ENCODE results near the gene YBEY.

The YBEY gene

DNA sequence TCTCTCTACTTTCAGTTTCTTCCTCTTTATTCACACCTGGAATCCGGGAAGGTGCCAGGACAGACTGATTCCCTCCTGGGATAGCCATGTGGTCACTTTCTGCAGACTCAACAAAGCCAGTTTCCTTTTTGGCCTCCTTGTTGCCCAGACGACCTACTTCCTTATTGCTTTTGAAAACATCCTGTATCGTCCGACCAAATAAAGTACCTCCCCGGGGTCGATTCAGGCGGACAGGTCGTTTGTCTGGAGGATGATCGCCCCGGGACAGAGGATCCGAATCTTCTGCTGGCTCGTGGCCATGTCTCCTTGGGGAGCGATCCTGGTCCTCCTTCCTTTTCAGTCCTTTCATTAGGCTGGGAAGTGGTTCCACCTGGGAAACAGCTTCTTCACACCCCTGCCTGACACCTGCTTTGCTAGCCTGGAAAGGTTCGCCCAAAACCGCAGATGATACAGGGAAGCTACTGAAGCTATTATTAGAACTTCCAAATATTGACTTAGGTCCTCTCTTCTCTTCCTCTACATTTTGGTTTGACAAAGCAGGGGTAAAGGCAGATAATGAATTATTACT lies 2.0 kb upstream of the YBEY start:
- peak overlapping the region; percentile 99; the same call in 1 of the 2 replicates for H3K4me3 ChIP-seq
- peaks cover 55% of the 10 kb centered on the region for H3K4me1 ChIP-seq
- H3K9ac ChIP-seq = peak overlapping the region; percentile 99
- no peaks in the 10 kb centered on the region for H3K9me3 ChIP-seq
- peaks cover 67% of the 10 kb centered on the region for H4K20me1 ChIP-seq
- TF ChIP-seq Cebpa-rat (IDR thresholded peaks at IDR 0.05) = no peak
- peak overlapping the region; percentile 93 for H3K4me2 ChIP-seq
- H3K27me3 ChIP-seq = no peaks in the 10 kb centered on the region
- H3K36me3 ChIP-seq = peaks cover 52% of the 10 kb centered on the region
- 0 out of 2 replicates have a peak overlapping the region, but pooled peaks have one; percentile 4 for H3K27ac ChIP-seq

- Histone ChIP-seq H3K9ac (peak overlapping the region; percentile 99), H3K4me1 (peaks cover 56% of the 10 kb centered on the region), H3K4me3 (peak overlapping the region; percentile 99), H3K27ac (no peak overlapping the region), H3K4me2 (peak overlapping the region; percentile 93), H3K36me3 (peaks cover 46% of the 10 kb centered on the region), H3K27me3 (no peaks in the 10 kb centered on the region), H3K9me3 (no peaks in the 10 kb centered on the region), H4K20me1 (peaks cover 61% of the 10 kb centered on the region)
- no peak for TF ChIP-seq Cebpa-rat (IDR thresholded peaks at IDR 0.05)
Observed at GRCh38 chr21:46284733-46285132, 1.4 kb upstream of the YBEY start.

DNA sequence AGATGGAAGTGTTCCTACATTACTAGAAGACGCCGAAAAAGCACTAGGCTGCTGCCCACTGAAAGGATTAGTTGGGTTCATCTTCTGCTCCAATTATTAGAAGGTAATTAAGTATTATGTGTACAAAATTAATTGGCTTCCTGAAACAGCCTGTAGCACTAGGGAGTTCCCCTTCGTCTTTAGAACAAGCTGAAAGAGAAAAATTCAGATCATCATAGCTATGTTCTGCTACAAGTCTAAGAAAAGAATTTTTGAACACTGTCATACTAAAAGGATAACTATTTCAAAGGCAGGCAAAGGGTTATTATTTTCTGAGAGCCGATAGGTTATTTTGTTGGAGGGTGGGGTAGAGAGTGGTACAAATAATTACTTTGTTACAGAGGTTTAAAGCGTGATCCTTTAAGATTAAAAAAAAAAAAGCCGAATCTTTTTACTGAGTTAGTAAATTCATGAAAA lies 908 bp upstream of the YBEY start, which contains the start of gene MCM3AP:
TSS of gene MCM3AP (minus strand) at position 406 of the 456 bp plus-strand sequence. CDS start at position 81, 325 bp downstream.
- no peaks in the 10 kb centered on the region for H3K27me3 ChIP-seq
- H3K4me2 ChIP-seq = peak within 1 kb of the TSS; percentile 93
- TF ChIP-seq Cebpa-rat (IDR thresholded peaks at IDR 0.05) = no peak
- peaks cover 41% of the 10 kb centered on the region for H3K36me3 ChIP-seq
- H3K9ac ChIP-seq = peak within 1 kb of the TSS; percentile 99
- H4K20me1 ChIP-seq = peaks cover 56% of the 10 kb centered on the region
- H3K4me3 ChIP-seq = peak within 1 kb of the TSS; percentile 99
- peak within 1 kb of the TSS; percentile 98 for H3K27ac ChIP-seq
- no peaks in the 10 kb centered on the region for H3K9me3 ChIP-seq
- H3K4me1 ChIP-seq = peaks cover 61% of the 10 kb centered on the region

DNA sequence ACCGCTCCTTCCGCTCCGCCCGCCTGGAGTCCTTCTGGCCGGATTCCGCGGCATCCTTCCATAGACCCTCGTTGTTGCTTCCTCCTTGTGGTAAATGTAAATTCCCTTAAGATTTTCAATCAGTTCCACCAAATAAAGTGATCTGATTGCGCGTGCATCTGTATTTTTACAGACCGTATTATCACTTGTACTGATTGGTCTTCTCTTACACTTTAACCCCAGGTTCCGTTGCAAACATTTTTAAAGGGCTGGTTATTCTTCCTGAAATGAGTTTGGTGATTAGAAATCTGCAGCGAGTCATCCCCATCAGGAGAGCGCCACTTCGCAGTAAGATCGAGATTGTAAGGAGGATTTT lies 483 bp downstream of the YBEY start:
- H4K20me1 ChIP-seq = peaks cover 42% of the 10 kb centered on the region
- peaks cover 32% of the 10 kb centered on the region for H3K36me3 ChIP-seq
- peak overlapping the region; percentile 99 for H3K9ac ChIP-seq
- peak overlapping the region; percentile 93 for H3K4me2 ChIP-seq
- H3K4me1 ChIP-seq = peaks cover 68% of the 10 kb centered on the region
- TF ChIP-seq Cebpa-rat (IDR thresholded peaks at IDR 0.05) = no peak
- H3K9me3 ChIP-seq = peaks cover under 1% of the 10 kb centered on the region; the same call in 1 of the 2 replicates
- peak overlapping the region; percentile 99 for H3K4me3 ChIP-seq
- H3K27me3 ChIP-seq = no peaks in the 10 kb centered on the region
- peak overlapping the region; percentile 98 for H3K27ac ChIP-seq

GRCh38 chr21:46287541-46287940 lies 1.4 kb downstream of the YBEY start:
- H3K27ac ChIP-seq = no peak overlapping the region; the same call in 1 of the 2 replicates
- H3K4me3 ChIP-seq = peak overlapping the region; percentile 99
- H3K36me3 ChIP-seq = peaks cover 30% of the 10 kb centered on the region
- peaks cover 59% of the 10 kb centered on the region for H3K4me1 ChIP-seq
- H3K4me2 ChIP-seq = peak overlapping the region; percentile 93
- H3K9me3 ChIP-seq = peaks cover 9% of the 10 kb centered on the region
- no peaks in the 10 kb centered on the region for H3K27me3 ChIP-seq
- peaks cover 33% of the 10 kb centered on the region for H4K20me1 ChIP-seq
- H3K9ac ChIP-seq = peak overlapping the region; percentile 99; the same call in 1 of the 2 replicates
- TF ChIP-seq Cebpa-rat (IDR thresholded peaks at IDR 0.05) = no peak

- Histone ChIP-seq H3K9me3 (peaks cover 9% of the 10 kb centered on the region), H3K27me3 (no peaks in the 10 kb centered on the region), H3K36me3 (peaks cover 12% of the 10 kb centered on the region), H4K20me1 (peaks cover 11% of the 10 kb centered on the region; the same call in 1 of the 2 replicates), H3K9ac (no peak overlapping the region), H3K4me1 (peaks cover 39% of the 10 kb centered on the region), H3K4me2 (peak overlapping the region; percentile 30), H3K27ac (no peak overlapping the region), H3K4me3 (no peak overlapping the region)
- no peak for TF ChIP-seq Cebpa-rat (IDR thresholded peaks at IDR 0.05)
Observed at GRCh38 chr21:46289655-46290179, 3.6 kb downstream of the YBEY start.

DNA sequence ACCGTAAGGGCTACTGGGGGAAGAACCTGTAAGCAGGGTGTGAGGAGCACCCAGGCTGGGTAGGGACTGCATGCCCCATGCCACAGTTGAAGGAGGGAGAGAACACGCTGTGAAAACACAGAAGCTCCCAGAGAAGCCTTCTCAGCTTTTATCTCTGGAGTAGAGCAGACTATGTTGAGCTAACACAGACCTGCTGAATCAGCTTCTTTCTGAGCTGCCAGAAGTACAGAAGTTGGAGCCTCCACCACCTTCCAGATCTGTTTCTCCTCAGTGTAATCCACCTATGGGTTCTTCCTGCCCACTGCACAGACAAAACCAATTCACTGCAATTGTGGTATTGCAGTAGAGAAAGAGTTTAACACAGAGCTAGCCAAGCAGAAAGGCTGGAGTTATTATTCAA lies 5.4 kb downstream of the YBEY start:
- Histone ChIP-seq H3K9ac (no peak overlapping the region), H3K9me3 (peaks cover 9% of the 10 kb centered on the region), H3K4me2 (0 out of 2 replicates have a peak overlapping the region, but pooled peaks have one; percentile 9), H3K4me3 (no peak overlapping the region), H3K4me1 (peaks cover 40% of the 10 kb centered on the region), H3K36me3 (peaks cover 12% of the 10 kb centered on the region), H3K27ac (no peak overlapping the region), H3K27me3 (no peaks in the 10 kb centered on the region), H4K20me1 (no peaks in the 10 kb centered on the region)
- TF ChIP-seq Cebpa-rat (IDR thresholded peaks at IDR 0.05) = no peak

DNA sequence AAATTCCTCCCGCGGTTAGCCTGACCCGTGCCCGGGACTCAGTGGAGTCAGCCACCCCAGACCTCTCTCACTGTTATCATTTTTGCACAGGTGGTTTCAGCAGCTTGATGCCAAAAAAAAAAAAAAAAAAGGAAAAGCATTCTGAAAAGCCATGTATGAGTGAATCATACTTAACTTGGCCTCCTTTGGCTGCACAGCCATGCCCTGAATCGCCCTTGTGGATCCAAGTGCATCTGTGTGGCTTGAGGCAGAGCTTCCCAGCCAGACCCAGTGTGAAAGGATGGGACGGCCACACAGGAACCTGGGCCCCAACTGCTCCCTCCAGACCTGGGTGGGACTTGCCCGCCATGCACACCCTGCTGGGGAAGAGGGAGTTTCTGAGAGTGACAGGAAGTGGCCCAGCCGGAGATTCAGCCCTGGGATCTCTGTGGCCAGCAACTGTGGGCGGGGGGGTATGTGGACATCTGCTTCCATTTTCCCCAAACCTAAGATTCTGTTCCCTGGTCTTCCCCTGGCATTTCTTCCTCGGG lies 8.6 kb downstream of the YBEY start:
- Histone ChIP-seq H3K4me2 (peak overlapping the region; percentile 62), H3K4me3 (no peak overlapping the region), H3K9ac (no peak overlapping the region), H3K27ac (peak overlapping the region; percentile 41), H3K27me3 (peaks cover 9% of the 10 kb centered on the region; the same call in 1 of the 2 replicates), H3K36me3 (peaks cover 32% of the 10 kb centered on the region), H4K20me1 (no peaks in the 10 kb centered on the region), H3K9me3 (peaks cover 9% of the 10 kb centered on the region), H3K4me1 (peaks cover 39% of the 10 kb centered on the region)
- no peak for TF ChIP-seq Cebpa-rat (IDR thresholded peaks at IDR 0.05)

GRCh38 chr21:46295177-46295770 lies 9.1 kb downstream of the YBEY start:
- Histone ChIP-seq H3K27ac (peak overlapping the region; percentile 41), H3K4me2 (peak overlapping the region; percentile 62), H3K4me1 (peaks cover 34% of the 10 kb centered on the region), H3K4me3 (no peak overlapping the region), H3K9me3 (peaks cover 9% of the 10 kb centered on the region), H3K36me3 (peaks cover 37% of the 10 kb centered on the region), H3K27me3 (peaks cover 9% of the 10 kb centered on the region; the same call in 1 of the 2 replicates), H4K20me1 (no peaks in the 10 kb centered on the region), H3K9ac (no peak overlapping the region)
- TF ChIP-seq Cebpa-rat (IDR thresholded peaks at IDR 0.05) = no peak

Data from BLaER1 (cell line).